NB4 (cell line): Measurements from ENCODE around the gene MRPL3.
A peak's percentile ranks its signal among the peaks of the same experiment; 100 is the strongest.

Source experiments
- DNase-seq: peaks from one replicate; pipeline ENCODE4 v3.0.0; 2010; ENCODE audit warnings: low read depth
- H3K4me3 ChIP-seq: one replicate; pipeline ENCODE4 v1.5.1; 2011; ENCODE audit warnings: mild to moderate bottlenecking, low read depth, low read length, moderate library complexity
- CTCF ChIP-seq: IDR thresholded peaks from one replicate; pipeline ENCODE4 v1.5.1; 2012; ENCODE audit warnings: low read depth, low read length
- MAX ChIP-seq: IDR thresholded peaks from 2 replicates; pipeline ENCODE4 v1.6.1; 2011; ENCODE audit warnings: low read depth, low read length
- MYC ChIP-seq: IDR thresholded peaks from 2 replicates; pipeline ENCODE4 v1.6.1; 2011; ENCODE audit warnings: low read depth, low read length
- POLR2A ChIP-seq: IDR thresholded peaks from 2 replicates; pipeline ENCODE4 v1.6.1; 2011; ENCODE audit warnings: mild to moderate bottlenecking; ENCODE audit not compliant: insufficient read length; ENCODE audit errors: extremely low read depth

The MRPL3 gene

GRCh38 chr3:131454501-131454900 is 48.3 kb downstream of the MRPL3 start:
- DNase-seq, result peak; percentile 9
- H3K4me3 ChIP-seq, result no peak overlapping the region
- no peak for TF ChIP-seq CTCF
- no peak for TF ChIP-seq POLR2A
- no peak for TF ChIP-seq MYC

- no peak overlapping the region for H3K4me3 ChIP-seq
- DNase-seq, result no peak
- TF ChIP-seq POLR2A (no peak), CTCF (no peak), MAX (no peak), MYC (no peak)
These were observed 49.2 kb downstream of the MRPL3 start for GRCh38 chr3:131453533-131453932.

- no peak for TF ChIP-seq MYC
- no peak for TF ChIP-seq MAX
- TF ChIP-seq CTCF, result no peak
- no peak for TF ChIP-seq POLR2A
- H3K4me3 ChIP-seq, result no peak overlapping the region
These were observed 55.4 kb downstream of the MRPL3 start for GRCh38 chr3:131447349-131447748.

GRCh38 chr3:131444180-131444579 is 58.6 kb downstream of the MRPL3 start:
- DNase-seq, result no peak
- TF ChIP-seq POLR2A (no peak), MYC (no peak), MAX (no peak), CTCF (no peak)
- H3K4me3 ChIP-seq, result no peak overlapping the region

More at GRCh38 chr3:131447349-131447748, 55.4 kb downstream of the MRPL3 start:
- no peak for DNase-seq

GRCh38 chr3:131439084-131439483 is 63.7 kb downstream of the MRPL3 start:
- TF ChIP-seq POLR2A, result no peak
- no peak for TF ChIP-seq MYC
- TF ChIP-seq MAX, result no peak
- H3K4me3 ChIP-seq, result no peak overlapping the region
- no peak for DNase-seq

GRCh38 chr3:131435000-131435399 is 67.8 kb downstream of the MRPL3 start:
- no peak overlapping the region for H3K4me3 ChIP-seq
- no peak for TF ChIP-seq MYC
- no peak for TF ChIP-seq MAX
- no peak for TF ChIP-seq CTCF
- no peak for TF ChIP-seq POLR2A
- no peak for DNase-seq
